Chondrocyte (in vitro differentiated cells): ENCODE measurements around the gene ATP2C1. TPM values are rescaled to one million over a fixed set of nuclear protein-coding genes. Genes with fewer than 3 reads are reported as not detected.

Experiments
- DNase-seq: peaks from one replicate; pipeline ENCODE4 v3.0.0; 2021; ENCODE audit warnings: mixed read lengths, low spot score
- H3K27ac Mint-ChIP-seq: one replicate; pipeline ENCODE4 v1.8.0; 2021; ENCODE audit warnings: mild to moderate bottlenecking, moderate library complexity, mixed read lengths; ENCODE audit not compliant: unreplicated experiment
- H3K27me3 Mint-ChIP-seq: 2 replicates; pipeline ENCODE4 v1.8.0; 2021; ENCODE audit warnings: low read depth, mixed read lengths
- H3K36me3 Mint-ChIP-seq: 2 replicates; pipeline ENCODE4 v1.8.0; 2021; ENCODE audit warnings: low read depth, mixed read lengths
- H3K4me1 Mint-ChIP-seq: 2 replicates; pipeline ENCODE4 v1.8.0; 2021; ENCODE audit warnings: low read depth, mild to moderate bottlenecking, mixed read lengths
- H3K4me3 Mint-ChIP-seq: one replicate; pipeline ENCODE4 v1.8.0; 2021; ENCODE audit warnings: mild to moderate bottlenecking, moderate library complexity, mixed read lengths; ENCODE audit not compliant: unreplicated experiment
- H3K9me3 Mint-ChIP-seq: 2 replicates; pipeline ENCODE4 v1.8.0; 2021; ENCODE audit warnings: low read depth, mixed read lengths
- CTCF ChIP-seq: fragments of 200-600 bp; sonication (generic); IDR thresholded peaks from 2 replicates; pipeline ENCODE4 v1.5.0; 2021; ENCODE audit warnings: antibody characterized with exemption, mild to moderate bottlenecking, moderate library complexity
- total RNA-seq: library from RNA; stranded (reverse); gene quantifications from 3 replicates; pipeline ENCODE4 v1.2.1, GENCODE V29; 2021

Gene ATP2C1
- total RNA-seq, 1 donor from 2014 or later, result 64.3 TPM

GRCh38 chr3:130976706-130977105 lies 82.8 kb downstream of the ATP2C1 start:
- TF ChIP-seq CTCF, result no peak
- Mint-ChIP-seq H3K27ac (no peak overlapping the region), H3K36me3 (peaks cover 16% of the 10 kb centered on the region), H3K27me3 (no peaks in the 10 kb centered on the region), H3K4me3 (no peak overlapping the region), H3K9me3 (no peaks in the 10 kb centered on the region), H3K4me1 (no peaks in the 10 kb centered on the region)
- no peak for DNase-seq

GRCh38 chr3:130979117-130979516 lies 85.2 kb downstream of the ATP2C1 start:
- Mint-ChIP-seq H3K4me3 (no peak overlapping the region), H3K9me3 (no peaks in the 10 kb centered on the region), H3K27me3 (no peaks in the 10 kb centered on the region), H3K4me1 (no peaks in the 10 kb centered on the region), H3K27ac (no peak overlapping the region), H3K36me3 (peaks cover 6% of the 10 kb centered on the region)
- TF ChIP-seq CTCF, result no peak
- no peak for DNase-seq

GRCh38 chr3:130981469-130981868 lies 87.6 kb downstream of the ATP2C1 start:
- H3K4me1 Mint-ChIP-seq, result no peaks in the 10 kb centered on the region
- H3K27me3 Mint-ChIP-seq, result no peaks in the 10 kb centered on the region
- no peak overlapping the region for H3K4me3 Mint-ChIP-seq
- H3K9me3 Mint-ChIP-seq, result no peaks in the 10 kb centered on the region
- no peak for TF ChIP-seq CTCF
- H3K36me3 Mint-ChIP-seq, result peaks cover 2% of the 10 kb centered on the region
- no peak overlapping the region for H3K27ac Mint-ChIP-seq
- no peak for DNase-seq

GRCh38 chr3:130990282-130990681 lies 96.4 kb downstream of the ATP2C1 start:
- H3K4me1 Mint-ChIP-seq, result no peaks in the 10 kb centered on the region
- no peak overlapping the region for H3K27ac Mint-ChIP-seq
- H3K4me3 Mint-ChIP-seq, result no peak overlapping the region
- no peaks in the 10 kb centered on the region for H3K27me3 Mint-ChIP-seq
- H3K36me3 Mint-ChIP-seq, result peaks cover 8% of the 10 kb centered on the region
- H3K9me3 Mint-ChIP-seq, result no peaks in the 10 kb centered on the region
- DNase-seq, result no peak
- TF ChIP-seq CTCF, result no peak

- H3K4me1 Mint-ChIP-seq, result no peaks in the 10 kb centered on the region
- H3K27me3 Mint-ChIP-seq, result no peaks in the 10 kb centered on the region
- no peak overlapping the region for H3K27ac Mint-ChIP-seq
- peaks cover 6% of the 10 kb centered on the region for H3K36me3 Mint-ChIP-seq
- H3K4me3 Mint-ChIP-seq, result no peak overlapping the region
- TF ChIP-seq CTCF, result no peak
- no peaks in the 10 kb centered on the region for H3K9me3 Mint-ChIP-seq
- DNase-seq, result no peak
Observed at GRCh38 chr3:130991126-130991525, 97.2 kb downstream of the ATP2C1 start.
